Body of pancreas (tissue), 4 donors: Measurements from ENCODE around the gene PLAU. TPM values are rescaled to one million over a fixed set of nuclear protein-coding genes. Genes with fewer than 3 reads are reported as not detected.

Source experiments
- ATAC-seq: fragments of 150-250 bp; one replicate; pipeline ENCODE4 v1.9.1; 2016
- DNase-seq, 4 donors: peaks; one replicate each; pipeline ENCODE4 v3.0.0-alpha.2; 2019
- H3K27ac ChIP-seq, 4 donors: fragments of 200-600 bp; sonication (generic); 1 replicate in 3 of 4; 2 replicates in 1 of 4; pipeline versions ENCODE4 v1.5.1 to v1.6.1; 2016 to 2019; ENCODE audit warnings: mild to moderate bottlenecking in 1 of 4, mixed read lengths in 1 of 4, moderate library complexity in 1 of 4
- H3K27me3 ChIP-seq, 2 donors: fragments of 200-600 bp; sonication (generic); one replicate each; pipeline ENCODE4 v1.6.0; 2016; ENCODE audit warnings: mild to moderate bottlenecking in 1 of 2
- H3K36me3 ChIP-seq, 2 donors: fragments of 200-600 bp; sonication (generic); replicated peaks in 1 of 2; 2 replicates each; pipeline ENCODE4 v1.5.1; 2016; ENCODE audit warnings: low read depth in 2 of 2; ENCODE audit not compliant: insufficient read depth in 1 of 2
- H3K4me1 ChIP-seq: fragments of 200-600 bp; sonication (generic); one replicate; pipeline ENCODE4 v1.6.0; 2016
- H3K4me3 ChIP-seq, 2 donors: fragments of 200-600 bp; sonication (generic); 1 replicate in 1 of 2; 2 replicates in 1 of 2; pipeline ENCODE4 v1.5.1; 2016 to 2019
- H3K9me3 ChIP-seq, 3 donors: fragments of 200-600 bp; sonication (generic); 1 replicate in 2 of 3; 2 replicates in 1 of 3; pipeline ENCODE4 v1.5.1; 2016
- CTCF ChIP-seq, 7 experiments: fragments of 450-650 bp in 4 of 7; fragments of 200-600 bp in 3 of 7; sonication (generic) in 3 of 7; IDR thresholded peaks; one replicate each; pipeline ENCODE4 v1.5.1; 2016 to 2019; ENCODE audit warnings: antibody characterized with exemption in 7 of 7
- POLR2A ChIP-seq, 3 donors: fragments of 450-650 bp; IDR thresholded peaks; one replicate each; pipeline ENCODE4 v1.6.1; 2016; ENCODE audit warnings: antibody characterized with exemption in 3 of 3, mild to moderate bottlenecking in 2 of 3
- WGBS, 2 donors: methylation state at CpG; one replicate each; pipeline ENCODE4 v1.1.5; 2017; 5-methylcytosine and 5-hydroxymethylcytosine counted together
- intact Hi-C: fragments of 100-400 bp; cut with DNase I; formaldehyde crosslinking; loops from one replicate; pipeline ENCODE4 v1.15.1; 2023
- total RNA-seq, 2 donors: library from RNA; depleted of rRNA; stranded (reverse); fragments of >200 nt; gene quantifications; one replicate each; pipeline ENCODE4 v1.1.0, GENCODE V29; 2016

The PLAU gene
- total RNA-seq, 2 donors from 2014 or later: 1.6 to 4.3 TPM

- intact Hi-C loops: no loop called here
- Histone ChIP-seq H3K36me3 (no peaks in the 10 kb centered on the region), H3K4me1 (peaks cover 15% of the 10 kb centered on the region), H3K9me3 (no peaks in the 10 kb centered on the region), H3K27ac (peak overlapping the region in 2 of 4 donors; percentile 38 to 61), H3K27me3 (no peaks in the 10 kb centered on the region), H3K4me3 (no peak overlapping the region)
- DNase-seq (peak in 3 of 4 donors; percentile 59 to 64 (median 64)), ATAC-seq (peak; percentile 81)
- TF ChIP-seq CTCF (IDR thresholded peaks at IDR 0.05): no peak
- no peak for TF ChIP-seq POLR2A (IDR thresholded peaks at IDR 0.05)
- WGBS, 2 donors: 26 to 32% methylated on average over 4 of the region's 4 CpGs
These were observed 11.5 kb upstream of the PLAU start for GRCh38 chr10:73899423-73899822.

- no peaks in the 10 kb centered on the region for H3K9me3 ChIP-seq
- H3K36me3 ChIP-seq: no peaks in the 10 kb centered on the region
- ATAC-seq: no peak
- TF ChIP-seq CTCF (IDR thresholded peaks at IDR 0.05) (no peak), POLR2A (IDR thresholded peaks at IDR 0.05) (no peak)
- no peak for DNase-seq
- intact Hi-C loops: no loop called here
- 86 to 97% methylated on average over 5 of the region's 5 CpGs for WGBS, 2 donors
- peak overlapping the region in 3 of 4 donors; percentile 3 to 61 (median 38) for H3K27ac ChIP-seq
- no peak overlapping the region for H3K4me3 ChIP-seq
- H3K4me1 ChIP-seq: peaks cover 15% of the 10 kb centered on the region
- H3K27me3 ChIP-seq: no peaks in the 10 kb centered on the region
These were observed 10.9 kb upstream of the PLAU start for GRCh38 chr10:73900064-73900463.

- no peak for ATAC-seq
- H3K27ac ChIP-seq: no peak overlapping the region
These were observed 9.7 kb upstream of the PLAU start for GRCh38 chr10:73901261-73901660.

GRCh38 chr10:73902351-73902750, 8.6 kb upstream of the PLAU start:
- H3K4me3 ChIP-seq: no peak overlapping the region
- ATAC-seq: no peak
- H3K27ac ChIP-seq: no peak overlapping the region
- peaks cover 15% of the 10 kb centered on the region for H3K4me1 ChIP-seq
- H3K36me3 ChIP-seq: no peaks in the 10 kb centered on the region
- intact Hi-C loops: no loop called here
- TF ChIP-seq POLR2A (IDR thresholded peaks at IDR 0.05) (no peak), CTCF (IDR thresholded peaks at IDR 0.05) (no peak)
- 85 to 98% methylated on average over 2 of the region's 2 CpGs for WGBS, 2 donors
- no peaks in the 10 kb centered on the region for H3K9me3 ChIP-seq
- DNase-seq: peak in 1 of 4 donors; percentile 12
- H3K27me3 ChIP-seq: no peaks in the 10 kb centered on the region

More at GRCh38 chr10:73901261-73901660, 9.7 kb upstream of the PLAU start:
- Histone ChIP-seq H3K9me3 (no peaks in the 10 kb centered on the region), H3K4me1 (peaks cover 15% of the 10 kb centered on the region), H3K4me3 (no peak overlapping the region), H3K27me3 (no peaks in the 10 kb centered on the region), H3K36me3 (no peaks in the 10 kb centered on the region)
- intact Hi-C loops: no loop called here
- TF ChIP-seq CTCF (IDR thresholded peaks at IDR 0.05) (no peak), POLR2A (IDR thresholded peaks at IDR 0.05) (no peak)
- DNase-seq: no peak
- WGBS, 2 donors: 40 to 61% methylated on average over 6 of the region's 6 CpGs

GRCh38 chr10:73905256-73906020, 5.5 kb upstream of the PLAU start:
- ATAC-seq (no peak), DNase-seq (no peak)
- H3K9me3 ChIP-seq: no peaks in the 10 kb centered on the region
- H3K27me3 ChIP-seq: no peaks in the 10 kb centered on the region
- intact Hi-C loops: no loop called here
- no peak overlapping the region for H3K4me3 ChIP-seq
- TF ChIP-seq CTCF (IDR thresholded peaks at IDR 0.05) (no peak), POLR2A (IDR thresholded peaks at IDR 0.05) (no peak)
- peak overlapping the region in 1 of 4 donors; percentile 55 for H3K27ac ChIP-seq
- no peaks in the 10 kb centered on the region for H3K36me3 ChIP-seq
- WGBS, 2 donors: 57 to 71% methylated on average over 4 of the region's 4 CpGs
- peaks cover 4% of the 10 kb centered on the region for H3K4me1 ChIP-seq
